Pulmonary artery endothelial cell (primary cell): ENCODE measurements around the gene SORBS1. TPM values are rescaled to one million over a fixed set of nuclear protein-coding genes. Genes with fewer than 3 reads are reported as not detected.

Source experiments
- DNase-seq: peaks from one replicate; pipeline ENCODE4 v3.0.0-alpha.2; 2011; ENCODE audit warnings: low read depth, low spot score
- total RNA-seq: library from RNA; depleted of rRNA; stranded (reverse); fragments of >200 nt; gene quantifications from 2 replicates; pipeline ENCODE4 v1.2.3, GENCODE V29; 2014

SORBS1 gene
- total RNA-seq, 1 donor from 2014 or later: 0.26 TPM

DNA sequence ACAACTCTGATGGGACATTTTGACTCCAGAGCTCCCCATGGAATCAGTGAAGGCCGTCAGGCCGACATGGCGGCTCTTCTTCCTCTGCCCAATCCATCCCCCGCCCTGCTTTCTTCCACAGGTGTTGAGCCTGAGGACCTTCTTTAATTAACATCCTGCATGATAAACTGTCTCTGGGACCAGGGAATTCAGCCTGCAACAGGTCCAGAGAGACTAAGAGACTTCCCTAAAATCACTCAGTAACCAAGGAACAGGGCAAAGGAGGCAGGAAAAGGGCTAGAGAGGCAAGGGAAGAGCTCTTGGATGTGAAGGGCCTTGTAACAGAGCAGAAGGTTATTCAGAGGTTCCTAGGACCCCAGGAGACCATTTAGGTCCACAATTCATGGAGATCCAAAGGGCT is 264.4 kb downstream of the SORBS1 start:
- DNase-seq: no peak

DNA sequence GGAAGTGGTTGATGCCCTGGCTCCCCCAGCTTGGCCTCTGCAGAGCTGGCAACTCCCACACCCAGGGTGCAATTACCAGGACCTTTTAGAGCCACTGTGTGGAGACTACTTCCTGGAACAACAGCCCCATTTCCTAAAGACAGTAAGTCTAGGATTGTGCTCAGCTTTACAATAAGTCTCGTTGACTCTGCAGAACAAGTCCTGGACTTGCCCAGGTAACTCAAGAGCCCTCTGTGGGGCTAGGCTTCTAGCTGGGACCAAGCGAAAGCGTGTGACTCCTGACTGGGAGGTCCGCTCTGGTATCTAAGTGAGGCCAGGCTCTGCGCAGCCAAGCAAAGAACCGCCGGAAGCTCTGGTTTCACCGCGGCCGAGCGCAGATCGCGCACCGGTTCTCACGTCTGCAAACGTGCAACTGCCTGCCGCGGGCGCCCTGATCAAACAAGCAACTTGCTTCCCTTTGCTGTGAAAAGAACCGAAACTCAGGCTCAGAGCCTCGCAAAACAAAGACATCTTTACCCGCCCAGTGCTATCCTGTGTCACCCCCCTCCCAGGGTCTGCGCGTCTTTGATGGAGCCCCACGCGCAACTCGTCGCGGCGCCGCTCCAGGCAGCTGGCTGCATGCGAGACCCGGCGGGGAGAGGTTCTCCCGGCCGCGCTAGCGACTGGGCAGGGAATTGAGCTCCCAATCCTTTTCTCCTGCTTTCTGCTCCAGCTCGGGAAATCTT is 266.0 kb downstream of the SORBS1 start:
- DNase-seq: no peak

DNA sequence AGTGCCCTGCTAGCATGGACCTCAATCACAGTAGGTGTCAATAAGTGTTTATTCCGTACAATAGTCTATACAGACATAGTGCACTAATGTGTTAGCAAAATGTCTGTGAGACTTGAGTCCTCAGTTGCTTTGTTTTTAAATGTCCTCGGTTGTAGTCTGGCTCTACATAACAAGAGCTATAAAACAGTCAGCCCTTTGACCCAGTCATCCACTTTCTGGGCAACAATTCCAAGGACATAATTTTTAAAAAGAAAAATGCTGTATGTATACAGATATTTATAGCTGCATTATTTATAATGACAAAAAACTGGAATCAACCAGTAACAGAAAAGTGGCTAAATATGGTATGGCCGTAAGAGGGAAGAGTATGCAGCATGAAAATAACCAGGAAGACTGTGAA is 267.5 kb downstream of the SORBS1 start:
- no peak for DNase-seq

DNA sequence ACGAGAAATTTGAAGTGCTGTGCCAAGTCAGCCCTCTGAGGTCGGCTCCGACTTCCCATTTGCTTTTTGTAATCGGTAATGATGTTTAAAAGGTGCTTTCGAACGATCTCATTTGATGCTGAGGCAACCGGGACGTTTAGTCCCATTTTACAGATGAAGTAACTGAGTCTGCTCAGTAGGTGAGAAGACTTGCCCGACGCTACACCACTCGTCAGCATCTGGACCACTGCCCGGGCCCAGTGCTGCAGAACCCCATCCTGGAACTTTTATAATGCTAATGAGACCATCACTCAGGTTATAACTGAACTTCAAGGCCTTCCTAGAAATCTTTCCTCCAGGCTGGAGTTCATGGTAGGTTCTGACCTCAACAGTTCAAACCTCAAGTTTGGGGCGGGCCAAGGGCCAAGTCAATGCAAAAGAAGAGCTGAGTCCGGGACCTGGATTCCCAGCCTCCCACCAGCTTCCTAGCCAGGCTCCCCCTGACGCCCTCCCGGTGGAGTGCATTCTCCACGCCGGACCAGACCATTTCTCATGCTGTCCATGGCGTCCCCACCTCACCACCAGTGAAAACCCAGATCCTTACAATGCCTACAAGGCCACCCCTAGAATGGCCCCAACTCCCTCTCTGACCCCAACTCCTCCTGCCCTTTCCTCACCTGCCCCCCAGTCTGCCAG is 269.7 kb downstream of the SORBS1 start:
- no peak for DNase-seq

DNA sequence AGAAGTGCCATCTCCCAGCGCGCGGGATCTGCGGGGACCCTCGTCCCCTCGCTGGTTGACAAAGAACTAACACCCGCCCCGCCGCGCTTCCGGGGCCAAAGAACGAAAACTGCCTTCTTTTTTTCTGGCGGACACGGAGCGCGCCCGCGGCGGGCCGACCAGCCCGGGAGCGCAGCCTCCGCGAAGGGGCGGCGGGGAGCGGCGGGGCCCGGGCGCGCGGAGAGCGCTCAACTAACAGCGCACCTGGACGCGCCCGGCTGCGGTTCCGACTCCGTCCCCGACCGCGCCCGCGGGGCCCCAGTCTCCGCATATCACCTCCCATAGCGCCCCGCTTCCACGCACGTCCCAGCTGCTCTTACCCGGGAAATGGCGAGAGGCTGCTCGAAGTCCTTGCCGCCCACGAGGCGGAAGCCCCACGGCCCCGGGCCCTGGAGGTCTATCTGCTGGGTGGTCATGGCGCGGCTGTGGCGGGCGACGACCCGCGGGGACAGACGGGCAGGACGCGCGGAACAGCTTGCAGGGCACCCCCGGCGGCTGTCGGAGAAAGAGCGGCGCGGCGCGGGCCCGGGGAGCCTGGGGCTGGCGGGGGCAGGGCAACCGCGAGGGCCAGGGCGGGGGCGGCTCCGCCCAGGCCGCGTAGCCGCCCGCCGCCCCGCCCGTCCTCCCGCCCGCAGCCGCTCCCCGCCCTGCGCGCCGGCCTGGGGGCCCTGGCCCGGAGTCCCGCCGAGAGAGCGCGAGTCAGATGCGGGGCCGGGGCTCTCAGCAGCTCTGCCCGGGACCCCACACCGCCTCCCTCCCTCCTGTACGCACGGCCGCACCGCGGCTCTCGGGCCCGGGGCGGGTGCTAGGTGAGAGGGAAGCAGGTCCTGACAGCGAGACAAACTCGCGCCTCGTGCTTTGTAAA is 270.5 kb downstream of the SORBS1 start, which contains the start of gene PDLIM1:
TSS of gene PDLIM1 (minus strand) at position 543 of the 904 bp plus-strand sequence. CDS start at position 455, 88 bp downstream.
- no peak for DNase-seq

DNA sequence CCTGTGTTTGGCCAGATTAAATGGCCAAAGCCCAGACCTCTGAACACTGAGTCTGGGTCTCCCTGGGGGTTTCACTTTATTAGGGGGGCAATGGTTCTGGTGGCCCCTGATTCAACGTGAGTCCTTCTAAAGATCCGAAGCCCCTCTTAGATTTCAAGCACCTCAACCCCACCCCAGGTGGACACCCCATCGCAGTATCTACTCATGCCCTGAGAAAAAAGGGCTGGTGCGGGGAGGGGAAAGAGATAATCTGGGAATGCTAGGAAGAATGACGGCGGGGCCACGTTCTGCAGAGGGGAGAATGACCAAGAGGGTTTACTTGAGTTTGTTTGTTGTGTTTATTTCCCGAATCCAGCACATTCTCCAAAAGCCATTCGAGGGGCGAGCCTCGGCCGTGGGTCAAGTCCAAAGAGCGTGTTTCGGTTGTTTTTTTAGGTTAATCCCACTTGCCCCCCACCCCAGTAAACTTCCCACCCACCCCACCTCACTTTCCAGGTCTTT is 271.2 kb downstream of the SORBS1 start:
- no peak for DNase-seq

DNA sequence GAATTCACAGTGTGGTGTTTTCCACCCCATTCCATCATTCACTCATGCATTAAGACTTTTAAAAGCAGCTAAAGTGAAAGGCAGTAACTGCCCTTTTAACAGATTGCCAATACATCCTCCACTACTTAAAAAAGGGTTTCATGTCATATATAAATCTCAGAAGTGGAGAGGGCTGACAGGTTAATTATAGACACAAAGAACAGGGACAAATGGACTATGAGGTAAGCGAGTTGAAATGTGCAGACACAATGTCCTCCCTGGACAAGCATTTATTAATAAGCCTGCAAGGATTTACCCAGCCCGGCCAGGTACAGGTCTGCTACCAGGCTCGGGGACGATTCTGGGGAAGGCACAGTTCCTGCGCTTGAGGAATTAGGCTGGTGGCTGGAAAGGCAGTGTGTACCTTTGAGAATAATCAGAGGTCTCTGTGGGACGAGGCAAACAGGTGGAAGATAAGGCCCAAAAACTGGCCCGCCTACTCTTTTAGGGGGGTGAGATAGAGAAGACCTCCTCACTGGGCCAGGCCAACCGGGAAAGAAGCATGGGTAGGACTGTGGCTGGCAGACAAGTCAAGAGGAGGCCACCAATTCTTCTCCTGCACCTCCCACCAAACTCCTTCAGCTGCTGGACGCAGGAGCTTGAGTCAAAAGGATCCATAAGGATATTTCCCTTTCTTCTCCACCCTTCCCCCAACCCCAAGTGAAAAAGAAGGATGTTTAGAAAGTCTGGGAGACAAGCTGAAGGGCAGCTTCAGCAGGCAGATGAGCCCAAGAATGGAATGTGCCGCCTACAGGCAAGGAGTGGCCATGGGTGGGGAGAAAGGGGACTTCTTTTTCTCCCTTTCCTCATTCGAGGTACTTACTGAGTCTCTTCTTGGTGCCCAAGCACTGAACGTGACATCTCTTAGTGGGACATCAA is 271.9 kb downstream of the SORBS1 start:
- DNase-seq: no peak

DNA sequence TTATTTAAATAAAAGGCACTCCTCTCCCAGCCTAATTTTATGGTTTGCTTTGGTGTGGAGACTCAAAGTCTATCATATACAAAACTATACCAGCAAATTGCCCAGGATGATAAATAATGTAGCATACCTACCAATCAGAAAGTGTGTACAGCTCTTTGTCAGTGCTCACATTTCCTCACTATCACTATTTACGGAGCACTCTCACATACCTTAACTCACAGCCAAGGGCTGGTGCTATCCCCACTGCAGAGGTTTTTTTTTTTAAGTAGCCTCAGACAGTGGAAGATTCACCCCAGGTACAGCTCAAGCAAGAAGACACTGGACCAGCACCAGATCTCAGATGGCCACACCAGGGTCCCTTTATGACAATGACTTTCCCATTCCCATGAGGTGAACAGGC is 272.9 kb downstream of the SORBS1 start:
- DNase-seq: no peak

DNA sequence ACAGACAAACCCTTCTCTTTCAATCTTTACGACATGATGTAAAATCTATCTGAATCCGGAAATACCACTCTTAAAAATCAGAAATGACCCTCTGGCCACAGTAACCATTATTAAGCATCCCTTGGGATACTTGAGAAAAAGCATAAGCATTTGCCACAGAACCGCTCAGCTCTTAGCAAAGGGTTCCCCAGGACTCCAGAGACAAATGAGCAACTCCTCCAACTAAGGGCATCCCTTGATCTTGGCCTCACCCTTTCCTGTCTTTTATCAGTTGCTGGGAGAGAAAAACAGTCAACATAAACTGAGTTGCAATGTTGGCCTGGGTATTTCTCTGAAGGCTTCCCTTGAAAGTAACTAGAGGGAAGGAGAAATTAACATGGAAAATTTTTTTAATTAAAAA is 273.9 kb downstream of the SORBS1 start:
- DNase-seq: no peak

DNA sequence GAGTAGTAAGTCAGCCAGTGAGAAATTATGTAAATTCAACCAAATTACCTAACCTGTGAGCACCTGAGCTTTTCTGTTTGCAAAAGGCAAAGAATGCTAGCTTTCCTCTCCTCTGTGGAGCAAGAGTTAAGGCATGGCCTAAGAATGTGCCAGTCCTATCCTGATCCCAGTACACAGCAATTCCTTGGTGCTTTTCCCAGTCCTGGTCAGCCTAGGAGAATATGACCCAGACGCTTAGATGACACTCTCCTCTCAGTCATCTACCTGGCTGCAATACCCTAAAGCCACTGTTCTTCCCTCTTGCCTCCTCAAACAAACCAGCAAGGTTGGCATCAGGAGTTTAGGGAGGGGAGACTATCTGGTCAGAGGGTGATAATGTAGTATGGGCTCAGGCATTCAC is 274.5 kb downstream of the SORBS1 start:
- DNase-seq: no peak

DNA sequence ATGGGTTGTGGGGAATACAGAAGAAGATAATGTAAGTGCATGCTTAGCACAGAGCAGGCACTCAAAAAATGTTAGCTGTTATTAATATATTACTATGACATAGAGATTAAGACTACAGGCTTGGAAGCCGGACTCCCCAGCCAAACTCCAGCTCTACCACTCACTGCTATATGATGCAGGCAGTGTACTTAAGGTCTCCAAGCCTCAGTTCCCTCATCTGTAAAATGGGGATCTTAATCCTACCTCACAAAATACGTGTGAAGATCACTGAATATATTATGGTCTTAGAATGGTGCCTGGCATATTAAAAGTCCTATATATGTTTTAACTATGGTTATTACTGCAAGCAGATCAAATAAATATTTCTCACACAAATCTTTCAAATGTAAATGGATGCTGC is 275.6 kb downstream of the SORBS1 start:
- no peak for DNase-seq

DNA sequence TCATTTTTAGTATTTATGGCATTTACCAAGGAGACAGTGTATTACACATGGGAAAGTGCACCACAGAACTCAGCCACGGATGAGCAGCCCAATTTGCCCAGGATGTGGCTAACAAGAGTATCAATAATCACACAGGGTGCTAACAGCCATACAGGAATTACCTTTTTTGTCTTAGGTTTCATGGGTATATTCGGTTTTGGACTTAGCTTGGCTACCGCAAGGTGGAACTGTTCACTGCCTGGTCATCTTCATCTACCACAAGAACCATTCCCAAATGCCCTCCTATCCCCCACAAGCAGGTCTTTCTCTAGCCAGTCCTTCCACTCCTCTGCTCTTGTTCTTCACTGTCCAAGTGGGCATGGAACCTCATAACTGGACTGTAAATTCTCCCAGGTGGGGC is 276.4 kb downstream of the SORBS1 start:
- DNase-seq: no peak

DNA sequence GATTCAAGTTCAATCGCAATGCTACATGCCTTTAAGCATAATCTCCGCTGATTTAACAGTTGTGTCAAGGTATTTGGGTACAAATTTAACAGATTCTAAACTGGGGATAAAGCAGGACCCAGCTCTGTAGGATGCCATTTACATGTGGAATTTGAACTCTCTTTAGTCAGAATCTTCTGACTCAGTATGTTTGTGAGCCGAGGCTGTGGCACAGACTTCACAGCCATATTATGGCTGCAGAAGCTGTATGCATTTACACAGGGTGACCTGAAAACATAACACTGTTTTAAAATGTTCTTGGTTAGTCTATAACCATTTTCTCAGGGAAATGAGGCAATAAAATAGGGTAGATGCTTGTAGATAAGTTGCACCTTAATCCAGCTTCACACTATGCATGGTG is 279.1 kb downstream of the SORBS1 start:
- DNase-seq: no peak

DNA sequence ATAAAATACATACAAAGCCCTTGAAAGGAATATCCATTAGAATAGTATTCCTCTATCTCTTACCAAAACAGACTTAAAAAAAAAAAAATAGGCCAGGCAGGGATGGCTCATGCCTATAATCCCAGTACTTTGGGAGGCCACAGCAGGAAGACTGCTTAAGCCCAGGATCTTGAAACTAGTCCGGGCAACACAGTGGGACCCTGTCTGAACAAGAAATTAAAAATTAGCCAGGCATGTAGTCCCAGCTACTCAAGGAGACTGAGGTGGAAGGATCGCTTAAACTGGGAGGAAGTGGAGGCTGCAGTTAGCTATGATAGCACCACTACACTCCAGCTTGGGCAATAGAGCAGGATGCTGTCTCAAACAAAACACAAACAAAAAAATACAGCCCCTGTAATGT is 280.0 kb downstream of the SORBS1 start:
- no peak for DNase-seq

DNA sequence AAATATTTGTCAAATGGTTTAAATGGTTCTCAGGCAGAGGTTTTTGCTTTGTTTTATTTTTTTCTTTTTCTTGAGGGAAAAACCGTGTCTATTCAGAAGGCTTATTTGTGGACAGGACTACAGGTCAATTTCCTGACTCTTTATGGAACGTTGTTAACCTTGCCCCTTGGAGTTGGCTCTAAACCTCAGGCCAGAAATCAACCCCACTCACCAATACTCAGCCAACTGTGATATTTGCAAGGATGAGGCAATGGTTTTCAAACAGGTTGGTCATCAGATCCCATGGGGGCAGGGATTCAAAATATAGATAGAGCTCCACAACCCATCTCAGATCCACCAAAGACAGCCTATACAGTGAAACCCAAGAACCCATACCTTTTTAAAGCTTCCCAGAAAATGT is 280.5 kb downstream of the SORBS1 start:
- no peak for DNase-seq

DNA sequence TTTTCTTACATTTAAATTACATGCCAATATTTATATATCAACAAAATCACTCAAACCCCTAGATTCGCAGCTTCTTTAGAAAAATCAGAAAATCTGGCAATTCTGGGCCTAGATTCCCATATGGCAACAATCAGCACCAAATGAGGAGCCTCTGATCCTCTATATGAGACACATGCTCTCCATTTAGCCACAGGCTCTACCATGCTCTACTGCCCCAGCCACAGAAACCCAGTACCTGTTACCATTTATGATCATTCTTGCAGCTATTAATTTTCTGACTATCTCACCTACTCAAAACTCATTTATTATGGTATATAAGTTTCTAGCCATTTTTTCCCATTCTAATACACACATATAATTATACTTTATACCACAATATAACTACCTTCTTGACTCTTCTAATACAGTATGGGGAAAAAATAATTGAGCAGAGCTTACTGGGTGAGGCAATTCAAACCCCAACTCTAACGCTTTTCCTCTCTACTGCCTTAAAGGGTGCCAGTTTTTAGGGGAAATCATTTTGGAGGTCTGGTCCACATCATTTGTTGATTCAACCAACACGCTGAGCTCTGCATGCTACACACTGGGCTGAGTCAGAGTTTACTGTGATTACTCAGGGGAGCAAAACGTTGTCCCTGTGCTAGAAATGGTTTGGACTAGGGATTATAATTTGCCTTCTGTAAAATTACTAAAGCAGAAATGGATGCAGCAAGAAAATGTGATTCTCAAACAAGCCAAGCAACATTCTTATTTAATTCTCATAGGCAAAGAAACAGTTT is 281.9 kb downstream of the SORBS1 start:
- no peak for DNase-seq

DNA sequence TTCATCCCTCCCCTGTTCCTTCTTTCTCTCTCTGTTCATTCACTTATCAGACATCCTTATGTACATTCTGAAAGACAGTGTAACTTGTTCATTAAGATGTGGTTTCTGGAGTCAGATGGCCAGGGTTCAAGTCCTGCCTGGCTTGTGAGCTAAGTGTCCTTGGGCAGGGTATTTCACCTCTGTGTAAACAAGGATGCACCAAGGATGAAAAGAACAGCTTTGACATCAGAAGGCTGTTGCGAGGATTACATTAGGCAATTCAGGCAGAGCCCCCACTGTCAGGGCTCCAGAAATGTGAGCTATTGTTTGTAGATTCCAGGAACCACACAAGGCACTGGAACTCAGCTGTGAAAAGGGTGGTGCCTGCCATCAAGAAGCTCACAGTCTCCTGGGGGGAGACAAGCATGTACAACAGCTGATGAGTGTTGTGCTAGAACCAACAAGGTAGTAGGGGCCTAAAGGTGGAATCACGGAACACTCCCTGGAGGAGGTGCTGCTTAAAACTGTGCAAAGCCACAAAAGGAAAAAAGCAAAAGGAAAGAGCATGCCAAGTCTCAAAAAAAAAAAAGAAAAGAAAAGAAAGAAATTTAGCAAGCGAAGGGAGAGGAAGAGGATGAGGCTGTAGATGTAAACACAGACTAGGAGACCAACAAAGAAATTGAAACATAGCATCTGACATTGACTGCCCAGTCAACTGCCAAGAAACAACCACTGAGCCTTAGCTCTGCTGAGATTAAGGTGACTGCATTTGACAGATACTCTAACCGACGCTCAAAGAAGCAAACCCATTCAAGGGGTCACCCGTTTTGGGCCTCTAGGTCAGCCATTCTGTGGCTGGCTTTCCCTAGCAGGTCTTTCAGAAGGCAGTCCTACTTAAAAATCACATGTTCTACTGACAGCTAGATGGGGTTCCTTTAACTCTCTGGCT is 282.8 kb downstream of the SORBS1 start:
- no peak for DNase-seq

DNA sequence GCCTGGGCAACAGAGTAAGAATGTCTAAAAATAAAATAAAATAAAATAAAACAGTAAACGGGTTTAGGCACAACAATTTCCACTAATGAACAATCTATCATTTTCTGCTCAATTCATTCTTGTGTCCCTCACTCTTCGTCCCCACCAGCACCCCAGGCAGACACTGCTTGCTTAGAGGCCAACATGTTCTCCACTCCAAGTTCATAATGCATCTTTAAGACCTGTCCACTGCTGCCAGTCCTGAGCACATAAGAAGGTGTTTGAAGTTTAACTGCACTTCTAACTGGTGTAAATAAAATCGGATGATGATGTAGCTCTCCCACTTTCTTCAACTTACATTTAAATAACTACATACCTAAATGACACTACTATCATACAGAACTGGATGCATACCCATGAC is 283.6 kb downstream of the SORBS1 start:
- no peak for DNase-seq

DNA sequence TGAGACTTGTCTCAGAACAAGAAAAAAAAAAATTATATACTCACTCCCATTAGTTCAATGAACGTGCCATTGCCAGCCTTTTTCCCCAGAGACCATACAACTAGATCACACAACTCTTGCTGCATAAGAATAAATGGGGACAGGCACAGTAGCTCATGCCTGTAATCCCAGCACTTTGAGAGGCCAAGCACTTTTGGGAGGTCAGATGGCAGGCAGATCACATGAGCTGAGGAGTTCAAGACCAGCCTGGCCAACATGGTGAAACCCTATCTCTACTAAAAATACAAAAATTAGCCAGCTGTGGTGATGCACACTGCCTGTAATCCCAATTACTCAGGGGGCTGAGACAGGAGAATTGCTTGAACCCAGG is 284.0 kb downstream of the SORBS1 start:
- no peak for DNase-seq
